B cell (primary cell): ENCODE results near the gene PLS1.

ENCODE experiments used
- CTCF ChIP-seq: fragments of 200-600 bp; IDR thresholded peaks from one replicate; pipeline ENCODE4 v1.8.0; 2022; ENCODE audit warnings: antibody characterized with exemption, mild to moderate bottlenecking
- EZH2 ChIP-seq: IDR thresholded peaks from 2 replicates; pipeline ENCODE4 v1.6.1; 2012; ENCODE audit warnings: borderline replicate concordance, low read depth, mild to moderate bottlenecking, moderate library complexity, low read length; ENCODE audit not compliant: insufficient read depth, poor library complexity, severe bottlenecking

GRCh38 chr3:142660383-142660782, 64.2 kb downstream of the PLS1 start:
- TF ChIP-seq CTCF: no peak
- no peak for TF ChIP-seq EZH2
